GM12873 (cell line): ENCODE results near the gene ANKRD34C.

Experiments
- TF ChIP-seq, protein P1 (sequence below): IDR thresholded peaks from 2 replicates; pipeline ENCODE4 v1.5.1; 2012; ENCODE audit warnings: low read depth, mild to moderate bottlenecking, moderate library complexity, low read length, control low read depth; ENCODE audit not compliant: insufficient read depth; ENCODE audit errors: missing control alignments

ANKRD34C gene

DNA sequence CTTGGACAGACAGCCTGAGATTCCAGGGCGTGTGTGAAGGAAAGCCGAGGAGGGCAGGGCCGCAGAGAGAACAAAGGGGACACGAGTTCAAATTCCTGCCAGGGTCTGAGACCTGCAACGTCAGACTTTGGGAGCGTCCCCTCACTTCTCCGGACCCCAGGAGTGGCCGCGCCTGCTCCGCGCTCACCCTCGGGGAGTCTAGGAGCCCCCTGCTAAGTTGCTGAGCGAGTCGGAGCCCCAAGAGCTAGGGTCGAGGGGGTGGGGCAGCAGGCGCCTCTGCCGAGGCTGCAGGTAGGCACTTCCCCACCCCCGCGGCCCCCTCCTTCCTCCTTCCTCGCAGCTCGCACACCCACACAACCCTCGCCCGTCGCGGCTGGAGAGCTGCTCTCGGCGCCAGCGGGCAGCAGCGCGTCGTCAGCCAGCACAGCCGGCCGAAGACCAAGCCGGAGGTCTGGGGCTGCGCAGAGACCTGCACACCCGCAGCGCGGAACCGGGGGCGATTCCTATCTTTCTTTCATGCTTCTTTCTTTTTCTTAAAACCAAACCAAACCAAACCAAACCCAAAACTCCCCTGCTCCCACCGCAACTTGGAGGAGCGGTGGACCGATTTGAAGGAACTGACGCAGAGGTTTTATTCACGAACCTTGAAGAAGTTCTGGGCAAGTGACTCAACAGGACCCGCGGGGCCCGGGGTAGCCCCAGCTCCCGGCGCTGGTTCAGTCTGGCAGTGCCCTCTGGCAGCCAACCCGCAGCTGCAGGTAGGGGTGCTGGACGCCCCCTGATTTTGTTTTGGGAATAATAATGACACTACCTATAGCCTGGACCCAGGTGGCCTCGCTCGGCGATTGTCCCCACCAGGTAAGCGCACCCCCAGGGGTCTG lies at the start of gene ANKRD34C:
Gene ANKRD34C (plus strand): TSS at position 352 of the 881 bp plus-strand sequence. CDS start 10,563 bp downstream, outside the sequence.
- TF ChIP-seq, protein P1, sequence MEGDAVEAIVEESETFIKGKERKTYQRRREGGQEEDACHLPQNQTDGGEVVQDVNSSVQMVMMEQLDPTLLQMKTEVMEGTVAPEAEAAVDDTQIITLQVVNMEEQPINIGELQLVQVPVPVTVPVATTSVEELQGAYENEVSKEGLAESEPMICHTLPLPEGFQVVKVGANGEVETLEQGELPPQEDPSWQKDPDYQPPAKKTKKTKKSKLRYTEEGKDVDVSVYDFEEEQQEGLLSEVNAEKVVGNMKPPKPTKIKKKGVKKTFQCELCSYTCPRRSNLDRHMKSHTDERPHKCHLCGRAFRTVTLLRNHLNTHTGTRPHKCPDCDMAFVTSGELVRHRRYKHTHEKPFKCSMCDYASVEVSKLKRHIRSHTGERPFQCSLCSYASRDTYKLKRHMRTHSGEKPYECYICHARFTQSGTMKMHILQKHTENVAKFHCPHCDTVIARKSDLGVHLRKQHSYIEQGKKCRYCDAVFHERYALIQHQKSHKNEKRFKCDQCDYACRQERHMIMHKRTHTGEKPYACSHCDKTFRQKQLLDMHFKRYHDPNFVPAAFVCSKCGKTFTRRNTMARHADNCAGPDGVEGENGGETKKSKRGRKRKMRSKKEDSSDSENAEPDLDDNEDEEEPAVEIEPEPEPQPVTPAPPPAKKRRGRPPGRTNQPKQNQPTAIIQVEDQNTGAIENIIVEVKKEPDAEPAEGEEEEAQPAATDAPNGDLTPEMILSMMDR: no peak

DNA sequence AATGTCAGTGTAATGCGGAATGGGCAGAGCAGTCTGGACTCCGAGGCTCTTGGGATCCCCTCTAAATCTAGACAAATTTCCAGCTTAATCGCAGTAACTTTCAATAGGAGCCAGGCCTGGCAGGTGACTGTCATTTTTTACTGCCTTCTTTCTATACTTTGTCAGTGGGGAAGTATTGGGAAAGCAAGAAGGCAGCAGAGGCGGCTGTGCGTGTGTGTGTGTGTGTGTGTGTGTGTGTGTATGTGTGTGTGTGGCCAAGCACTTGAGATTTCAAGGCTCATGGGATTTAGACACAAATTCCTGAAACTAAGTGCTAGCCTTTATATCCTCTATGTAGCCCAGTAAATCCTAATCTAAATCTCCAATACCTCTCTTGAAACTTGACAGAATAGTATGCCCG lies 49.3 kb upstream of the ANKRD34C start:
- TF ChIP-seq, protein P1: no peak

DNA sequence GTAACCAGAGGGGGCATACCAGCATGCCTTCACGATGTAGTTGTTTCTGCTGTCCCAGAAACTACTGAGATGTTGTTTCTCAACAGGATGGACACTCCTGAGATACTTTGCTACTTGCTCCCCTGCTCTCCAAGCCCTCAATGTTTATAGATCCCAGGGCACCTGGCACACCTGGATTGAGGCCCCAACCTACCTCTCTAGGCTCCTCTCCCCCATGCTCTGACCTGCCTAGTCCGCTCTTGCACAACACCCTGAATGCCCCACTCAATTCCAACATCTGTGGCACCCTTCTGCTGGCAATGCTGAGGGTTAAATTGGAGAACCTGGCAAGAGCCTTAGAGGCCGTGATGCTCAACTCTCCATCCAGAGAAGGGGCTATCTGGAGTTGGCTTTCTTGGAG lies 42.5 kb upstream of the ANKRD34C start:
- TF ChIP-seq, protein P1: no peak

DNA sequence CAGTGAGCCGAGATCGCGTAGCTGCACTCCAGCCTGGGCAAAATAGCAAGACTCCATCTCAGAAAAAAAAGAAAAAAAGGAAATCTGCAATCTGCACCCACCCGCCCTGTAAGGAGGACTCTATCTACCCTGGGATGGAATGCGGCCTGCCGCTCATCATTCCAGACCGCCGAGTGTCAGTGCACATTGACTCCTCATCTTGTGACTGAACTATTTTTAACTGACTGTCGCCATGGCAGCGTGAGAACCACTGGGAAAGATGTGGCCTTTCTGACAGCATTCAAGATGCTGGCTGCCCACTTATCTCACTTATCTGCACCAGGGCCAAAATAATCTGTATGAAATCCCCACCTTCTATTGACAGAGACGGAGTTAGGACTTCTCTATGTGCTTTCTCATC lies 38.8 kb upstream of the ANKRD34C start:
- TF ChIP-seq, protein P1: no peak

DNA sequence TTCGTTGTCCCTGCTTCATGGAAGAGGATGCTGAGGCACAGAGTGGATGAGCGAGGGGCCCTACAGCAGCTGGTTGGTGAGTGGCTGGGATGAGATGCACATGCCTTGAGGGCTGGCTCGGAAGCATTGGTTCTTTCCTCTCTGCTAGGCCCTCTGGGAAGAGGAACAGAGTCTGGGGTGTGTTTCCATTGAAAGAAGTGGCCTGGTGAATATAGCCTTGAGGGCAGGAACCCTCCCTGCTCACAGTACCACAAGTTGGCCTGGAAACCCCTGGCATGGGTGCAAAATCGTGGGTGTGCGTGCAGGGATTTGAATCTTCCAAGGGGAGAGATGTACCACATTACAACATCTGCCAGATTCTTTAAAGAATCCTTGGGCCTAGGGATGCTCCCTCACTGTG lies 37.6 kb upstream of the ANKRD34C start:
- TF ChIP-seq, protein P1: no peak

DNA sequence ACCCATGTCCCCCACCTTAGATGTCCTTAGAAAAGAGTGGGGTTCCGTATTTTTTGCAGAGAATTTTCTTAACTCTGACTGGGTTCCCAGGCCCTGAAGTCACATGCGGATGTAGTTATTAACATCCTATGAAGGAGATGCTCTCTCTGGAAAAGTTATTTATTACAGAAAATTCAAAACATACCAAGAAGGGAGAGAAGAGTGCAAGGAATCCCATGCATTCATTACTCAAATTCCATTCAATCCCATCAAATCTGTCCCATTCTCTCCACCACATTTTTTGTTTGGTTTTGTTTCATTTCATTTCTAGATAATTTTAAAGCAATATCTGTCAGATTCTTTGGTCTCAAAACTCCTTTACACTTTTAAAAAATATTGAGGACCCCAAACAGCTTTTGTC lies 34.3 kb upstream of the ANKRD34C start:
- TF ChIP-seq, protein P1: no peak

DNA sequence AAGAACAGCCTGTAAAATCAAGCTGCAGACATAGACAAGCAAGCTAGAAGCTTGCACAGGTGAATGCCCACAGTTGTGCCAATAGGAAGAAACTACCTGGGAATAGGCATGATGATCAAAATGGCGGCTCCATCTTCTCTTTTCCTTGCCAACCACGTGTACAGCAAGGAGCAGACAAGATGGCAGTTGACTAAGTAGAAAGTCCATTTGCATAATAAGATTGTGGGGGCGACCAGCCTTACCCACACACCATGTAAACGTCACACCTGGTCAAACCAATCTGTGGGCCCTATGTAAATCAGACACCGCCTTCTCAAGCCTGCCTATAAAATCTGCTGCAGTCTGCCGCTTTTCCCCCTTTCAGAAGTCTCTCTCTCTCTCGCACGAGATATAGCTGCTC lies 25.1 kb upstream of the ANKRD34C start:
- TF ChIP-seq, protein P1: no peak
